ENCODE measurements around the gene PGP. TPM values are rescaled to one million over a fixed set of nuclear protein-coding genes. Genes with fewer than 3 reads are reported as not detected.
A peak's percentile ranks its signal among the peaks of the same experiment; 100 is the strongest.

Gene PGP
- total and polyA plus RNA-seq, 7 experiments from 2014 or later = 6.0 to 26.5 (median 12.9) TPM

- H3K4me1 ChIP-seq (ENCODE audit: control insufficient read depth in 2 of 2, insufficient read depth in 2 of 2, low read length in 2 of 2) = no peaks in the 10 kb centered on the region
- POLR2A ChIA-PET = no interaction called here
- no peak overlapping the region for H3K4me3 ChIP-seq (ENCODE audit: low read length)
- ATAC-seq (peak; percentile 14), DNase-seq (no peak)
- H3K9me3 Mint-ChIP-seq = peaks cover 0 to 2% (median 0%) of the 10 kb centered on the region in 11 donors
- intact Hi-C loops (cut with micrococcal nuclease) = no loop called here
- no peaks in the 10 kb centered on the region for H3K36me3 Mint-ChIP-seq
- H3K27me3 Mint-ChIP-seq = no peaks in the 10 kb centered on the region
- no peaks in the 10 kb centered on the region for H3K27me3 ChIP-seq (ENCODE audit: control insufficient read depth in 2 of 2, insufficient read depth in 2 of 2, low read length in 2 of 2)
- no peaks in the 10 kb centered on the region for H3K9me3 ChIP-seq (ENCODE audit: control insufficient read depth in 2 of 3, low read length in 3 of 3)
- CTCF ChIA-PET = no interaction called here
- H3K27ac ChIP-seq (ENCODE audit: low read depth, low read length) = no peak overlapping the region
- H3K4me1 Mint-ChIP-seq = peaks cover 0 to 2% (median 0%) of the 10 kb centered on the region in 7 donors
- H3K4me3 Mint-ChIP-seq = no peak overlapping the region
- H3K36me3 ChIP-seq (ENCODE audit: control insufficient read depth in 2 of 3, insufficient read depth in 3 of 3, low read length in 3 of 3) = no peaks in the 10 kb centered on the region
- H3K27ac Mint-ChIP-seq = no peak overlapping the region
Measured at GRCh38 chr16:2184346-2184745, 30.3 kb downstream of the PGP start.

DNA sequence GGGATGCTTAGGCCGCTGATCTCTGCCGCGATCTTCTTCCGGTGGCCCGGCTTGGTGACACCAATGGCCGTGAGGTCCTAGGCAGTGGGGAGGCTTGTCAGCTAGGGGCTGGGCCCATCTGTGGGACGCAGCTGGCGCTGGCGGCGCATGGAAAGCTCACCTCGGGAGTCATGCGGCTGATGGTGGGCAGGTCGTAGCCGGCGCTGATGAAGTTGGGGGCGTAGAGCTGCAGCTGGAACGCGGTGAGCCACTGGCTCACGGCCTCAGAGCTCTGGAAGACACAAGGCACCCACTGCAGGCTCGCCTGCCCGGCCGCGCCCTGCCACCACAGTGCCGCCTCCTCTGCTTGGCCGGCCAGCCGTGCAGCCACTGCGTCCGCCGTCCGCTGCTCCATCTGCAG, 31.0 kb downstream of the PGP start:
- no peak for ATAC-seq
- Mint-ChIP-seq H3K27me3 (no peaks in the 10 kb centered on the region), H3K36me3 (no peaks in the 10 kb centered on the region), H3K4me3 (no peak overlapping the region), H3K9me3 (peaks cover 0 to 2% (median 0%) of the 10 kb centered on the region in 11 donors), H3K4me1 (peaks cover 0 to 2% (median 0%) of the 10 kb centered on the region in 7 donors), H3K27ac (no peak overlapping the region)
- Histone ChIP-seq H3K4me1 (ENCODE audit: control insufficient read depth in 2 of 2, insufficient read depth in 2 of 2, low read length in 2 of 2) (no peaks in the 10 kb centered on the region), H3K4me3 (ENCODE audit: low read length) (no peak overlapping the region), H3K9me3 (ENCODE audit: control insufficient read depth in 2 of 3, low read length in 3 of 3) (no peaks in the 10 kb centered on the region), H3K36me3 (ENCODE audit: control insufficient read depth in 2 of 3, insufficient read depth in 3 of 3, low read length in 3 of 3) (no peaks in the 10 kb centered on the region), H3K27ac (ENCODE audit: low read depth, low read length) (no peak overlapping the region), H3K27me3 (ENCODE audit: control insufficient read depth in 2 of 2, insufficient read depth in 2 of 2, low read length in 2 of 2) (no peaks in the 10 kb centered on the region)
- DNase-seq = no peak
- CTCF ChIA-PET = no interaction called here
- POLR2A ChIA-PET = no interaction called here
- intact Hi-C loops (cut with micrococcal nuclease) = no loop called here

DNA sequence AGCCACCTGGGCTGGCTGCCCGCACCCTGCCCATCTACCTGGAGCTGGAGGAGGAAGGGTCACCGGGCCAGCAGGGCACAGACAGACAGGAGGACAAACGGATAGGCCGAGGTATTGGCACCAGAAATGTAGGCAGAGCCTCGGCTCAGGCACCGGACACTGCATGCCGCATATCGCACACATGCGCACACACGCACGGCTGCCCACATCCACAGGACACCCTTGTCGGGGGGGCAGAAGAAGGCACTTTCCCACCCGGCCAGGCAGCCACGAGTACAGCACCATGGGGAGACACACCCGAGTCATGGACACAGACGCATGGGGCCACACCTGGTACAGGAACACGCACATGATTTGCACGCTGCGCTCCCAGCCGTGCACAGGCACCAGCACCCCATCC, 32.7 kb downstream of the PGP start:
- no peak for DNase-seq
- Mint-ChIP-seq H3K4me1 (peaks cover 0 to 2% (median 0%) of the 10 kb centered on the region in 7 donors), H3K27me3 (no peaks in the 10 kb centered on the region)

DNA sequence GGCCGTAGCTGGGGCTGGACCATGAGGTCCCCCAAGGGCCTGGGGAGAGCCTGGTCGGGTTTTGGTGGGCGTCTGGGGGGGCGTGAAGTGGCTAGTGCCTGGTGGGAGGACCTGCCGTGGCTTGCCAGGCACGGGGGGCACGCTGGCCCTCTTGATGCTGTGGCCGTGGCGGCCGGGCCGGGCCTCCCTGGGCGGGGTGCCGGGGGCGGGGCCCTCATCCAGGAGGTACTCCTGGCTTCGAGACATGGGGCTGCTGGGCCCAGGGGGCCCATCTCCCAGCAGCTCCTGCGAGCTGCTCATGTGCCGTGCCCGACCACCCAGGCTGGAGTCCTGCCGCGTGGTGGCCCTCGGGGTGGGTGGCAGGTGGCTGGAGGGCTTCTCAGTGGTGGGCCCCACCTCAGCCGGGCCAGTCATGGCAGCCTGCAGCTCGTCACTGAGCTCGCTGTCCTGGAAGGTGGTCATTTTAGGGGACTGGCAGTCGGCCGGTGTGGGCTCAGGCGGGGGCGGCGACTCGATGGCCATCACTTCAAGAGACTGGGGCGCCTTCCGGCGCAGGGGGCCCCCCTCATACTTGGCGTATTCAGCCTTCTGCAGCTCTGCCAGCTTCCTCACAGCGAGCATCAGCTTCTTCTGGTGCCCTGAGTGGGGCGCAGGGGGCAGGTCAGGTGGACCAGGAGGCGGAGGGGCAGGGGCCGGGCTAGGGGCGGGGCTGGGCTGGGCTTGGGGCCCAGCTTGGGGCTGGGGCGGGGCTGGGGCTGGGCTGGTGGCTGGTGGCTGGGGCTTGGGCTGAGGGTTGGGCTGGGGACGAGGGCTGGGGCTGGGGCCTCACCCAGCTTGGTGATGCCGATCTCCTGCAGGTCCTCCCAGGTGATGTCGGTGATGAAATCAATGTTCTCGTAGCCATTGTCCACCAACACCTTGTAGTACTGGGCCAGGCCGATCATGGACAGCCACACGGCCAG, 33.4 kb downstream of the PGP start:
- H3K27me3 ChIP-seq (ENCODE audit: control insufficient read depth in 2 of 2, insufficient read depth in 2 of 2, low read length in 2 of 2) = no peaks in the 10 kb centered on the region
- no peak overlapping the region for H3K27ac ChIP-seq (ENCODE audit: low read depth, low read length)
- Mint-ChIP-seq H3K27me3 (no peaks in the 10 kb centered on the region), H3K4me3 (no peak overlapping the region), H3K9me3 (peaks cover 0 to 2% (median 0%) of the 10 kb centered on the region in 11 donors), H3K27ac (no peak overlapping the region), H3K36me3 (peaks cover 0 to 1% (median 0%) of the 10 kb centered on the region in 5 donors), H3K4me1 (peaks cover 0 to 2% (median 0%) of the 10 kb centered on the region in 7 donors)
- intact Hi-C loops (cut with micrococcal nuclease) = no loop called here
- ATAC-seq = no peak
- peaks cover 0 to 14% (median 0%) of the 10 kb centered on the region in 3 experiments for H3K36me3 ChIP-seq (ENCODE audit: control insufficient read depth in 2 of 3, insufficient read depth in 3 of 3, low read length in 3 of 3)
- no peak overlapping the region for H3K4me3 ChIP-seq (ENCODE audit: low read length)
- ChIA-PET POLR2A (no interaction called here), CTCF (no interaction called here)
- H3K4me1 ChIP-seq (ENCODE audit: control insufficient read depth in 2 of 2, insufficient read depth in 2 of 2, low read length in 2 of 2) = no peaks in the 10 kb centered on the region
- DNase-seq = no peak
- no peaks in the 10 kb centered on the region for H3K9me3 ChIP-seq (ENCODE audit: control insufficient read depth in 2 of 3, low read length in 3 of 3)

More for the DNA sequence above, 32.7 kb downstream of the PGP start:
- ChIA-PET CTCF (no interaction called here), POLR2A (no interaction called here)
- H3K27me3 ChIP-seq (ENCODE audit: control insufficient read depth in 2 of 2, insufficient read depth in 2 of 2, low read length in 2 of 2) = no peaks in the 10 kb centered on the region
- intact Hi-C loops (cut with micrococcal nuclease) = no loop called here
- H3K27ac ChIP-seq (ENCODE audit: low read depth, low read length) = no peak overlapping the region
- H3K4me1 ChIP-seq (ENCODE audit: control insufficient read depth in 2 of 2, insufficient read depth in 2 of 2, low read length in 2 of 2) = no peaks in the 10 kb centered on the region
- no peak for ATAC-seq
- H3K4me3 ChIP-seq (ENCODE audit: low read length) = no peak overlapping the region
- no peak overlapping the region for H3K4me3 Mint-ChIP-seq
- H3K27ac Mint-ChIP-seq = no peak overlapping the region
- H3K36me3 ChIP-seq (ENCODE audit: control insufficient read depth in 2 of 3, insufficient read depth in 3 of 3, low read length in 3 of 3) = peaks cover 0 to 8% (median 0%) of the 10 kb centered on the region in 3 experiments
- no peaks in the 10 kb centered on the region for H3K9me3 ChIP-seq (ENCODE audit: control insufficient read depth in 2 of 3, low read length in 3 of 3)
- H3K36me3 Mint-ChIP-seq = peaks cover 0 to 1% (median 0%) of the 10 kb centered on the region in 5 donors
- peaks cover 0 to 2% (median 0%) of the 10 kb centered on the region in 11 donors for H3K9me3 Mint-ChIP-seq

- POLR2A ChIA-PET = interaction anchor here (0.7 kb wide), 1 partner anchor 88 kb away, joined by 4 read pairs; no protein-coding TSS in a partner anchor
- H3K27me3 Mint-ChIP-seq = no peaks in the 10 kb centered on the region
Measured at GRCh38 chr16:2180461-2180860, 34.2 kb downstream of the PGP start.

DNA sequence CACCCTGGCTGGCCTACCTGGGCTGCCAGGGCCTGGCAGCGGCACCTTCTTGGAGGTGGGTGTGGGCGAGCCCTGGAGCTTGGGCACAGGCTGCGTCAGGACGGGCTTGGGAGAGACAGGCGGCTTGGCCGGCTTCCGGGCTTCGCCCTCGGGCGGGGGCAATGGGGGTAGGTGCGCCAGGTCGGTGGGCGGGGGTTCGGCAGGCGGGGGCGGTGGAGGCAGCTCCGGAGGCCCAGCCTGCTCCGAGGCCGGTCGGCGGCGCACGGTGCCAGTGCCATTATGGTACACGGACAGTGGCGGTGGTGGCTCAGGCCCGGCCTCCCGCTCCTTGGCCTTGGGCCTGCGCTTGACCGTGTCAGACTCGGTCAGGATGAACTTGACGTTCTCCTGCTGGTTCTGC, 35.1 kb downstream of the PGP start:
- Mint-ChIP-seq H3K4me3 (no peak overlapping the region), H3K36me3 (peaks cover 0 to 6% (median 3%) of the 10 kb centered on the region in 5 donors), H3K27ac (no peak overlapping the region), H3K4me1 (peaks cover 0 to 3% (median 0%) of the 10 kb centered on the region in 7 donors), H3K9me3 (peaks cover 0 to 2% (median 0%) of the 10 kb centered on the region in 11 donors), H3K27me3 (no peaks in the 10 kb centered on the region)
- intact Hi-C loops (cut with micrococcal nuclease) = no loop called here
- Histone ChIP-seq H3K27me3 (ENCODE audit: control insufficient read depth in 2 of 2, insufficient read depth in 2 of 2, low read length in 2 of 2) (no peaks in the 10 kb centered on the region), H3K36me3 (ENCODE audit: control insufficient read depth in 2 of 3, insufficient read depth in 3 of 3, low read length in 3 of 3) (peaks cover 0 to 30% (median 0%) of the 10 kb centered on the region in 3 experiments), H3K4me1 (ENCODE audit: control insufficient read depth in 2 of 2, insufficient read depth in 2 of 2, low read length in 2 of 2) (no peaks in the 10 kb centered on the region), H3K9me3 (ENCODE audit: control insufficient read depth in 2 of 3, low read length in 3 of 3) (no peaks in the 10 kb centered on the region), H3K4me3 (ENCODE audit: low read length) (no peak overlapping the region), H3K27ac (ENCODE audit: low read depth, low read length) (no peak overlapping the region)
- ChIA-PET POLR2A (no interaction called here), CTCF (no interaction called here)
- ATAC-seq (no peak), DNase-seq (no peak)

More at GRCh38 chr16:2180461-2180860, 34.2 kb downstream of the PGP start:
- Histone ChIP-seq H3K4me3 (ENCODE audit: low read length) (no peak overlapping the region), H3K27ac (ENCODE audit: low read depth, low read length) (no peak overlapping the region), H3K9me3 (ENCODE audit: control insufficient read depth in 2 of 3, low read length in 3 of 3) (no peaks in the 10 kb centered on the region), H3K36me3 (ENCODE audit: control insufficient read depth in 2 of 3, insufficient read depth in 3 of 3, low read length in 3 of 3) (peaks cover 0 to 22% (median 0%) of the 10 kb centered on the region in 3 experiments), H3K27me3 (ENCODE audit: control insufficient read depth in 2 of 2, insufficient read depth in 2 of 2, low read length in 2 of 2) (no peaks in the 10 kb centered on the region), H3K4me1 (ENCODE audit: control insufficient read depth in 2 of 2, insufficient read depth in 2 of 2, low read length in 2 of 2) (no peaks in the 10 kb centered on the region)
- H3K27ac Mint-ChIP-seq = no peak overlapping the region
- H3K4me3 Mint-ChIP-seq = no peak overlapping the region
- DNase-seq (no peak), ATAC-seq (no peak)
- peaks cover 0 to 6% (median 3%) of the 10 kb centered on the region in 5 donors for H3K36me3 Mint-ChIP-seq
- intact Hi-C loops (cut with micrococcal nuclease) = no loop called here
- peaks cover 0 to 3% (median 0%) of the 10 kb centered on the region in 7 donors for H3K4me1 Mint-ChIP-seq
- CTCF ChIA-PET = no interaction called here
- peaks cover 0 to 2% (median 0%) of the 10 kb centered on the region in 11 donors for H3K9me3 Mint-ChIP-seq

Data from naive thymus-derived CD4-positive, alpha-beta T cell (primary cell).